ENCODE results near the gene ZNF496. TPM values are rescaled to one million over a fixed set of nuclear protein-coding genes. Genes with fewer than 3 reads are reported as not detected.

ZNF496 gene
- total and polyA plus RNA-seq, 9 of the 15 experiments (the other 6 are each of a cell fraction or from before 2014, with no cell fraction given): 4.3 to 54.0 (median 31.3) TPM

DNA sequence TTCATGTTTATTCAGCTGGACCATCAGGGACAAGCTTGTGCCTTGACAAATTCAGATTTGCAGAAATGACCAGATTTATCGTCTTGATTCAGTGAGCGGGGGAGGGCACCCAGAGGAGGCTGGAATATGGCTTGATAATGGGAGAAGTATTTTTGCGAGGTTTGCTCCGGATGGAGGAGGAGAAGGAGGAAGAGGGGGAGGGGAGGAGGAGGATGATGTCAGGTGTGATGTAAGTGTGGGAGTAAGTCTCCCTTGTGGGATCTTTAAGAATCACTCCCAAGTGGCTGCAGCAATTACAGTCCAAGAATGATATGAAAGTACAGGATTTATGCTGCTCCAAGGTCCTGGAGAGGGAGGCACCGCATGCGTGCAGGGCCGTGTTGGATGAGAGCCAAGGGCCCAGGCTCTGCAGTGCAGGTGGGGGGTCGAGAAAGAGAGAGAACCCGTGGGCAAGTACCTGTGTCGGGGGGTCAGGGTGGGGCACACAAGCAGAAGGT lies 5.6 kb upstream of the ZNF496 start (continued):
- TF ChIP-seq THRB (CRISPR knock-in tag; conservative IDR thresholded peaks at IDR 0.05) (peak; percentile 67; the same call in 1 of the 2 replicates), E2F4 (CRISPR knock-in tag; IDR thresholded peaks at IDR 0.05; ENCODE audit: low read depth) (no peak), HMBOX1 (IDR thresholded peaks at IDR 0.05) (no peak), DDX20 (tag; IDR thresholded peaks at IDR 0.05; ENCODE audit: low read depth) (no peak), DNMT1 (IDR thresholded peaks at IDR 0.05) (no peak), CREB5 (CRISPR knock-in tag; IDR thresholded peaks at IDR 0.05) (no peak), ZEB2 (IDR thresholded peaks at IDR 0.05) (peak; percentile 72; the same call in 1 of the 2 replicates), FOXP4 (CRISPR knock-in tag; IDR thresholded peaks at IDR 0.05; ENCODE audit: borderline replicate concordance) (no peak), FOXJ2 (tag; IDR thresholded peaks at IDR 0.05) (no peak), ZBTB8A (IDR thresholded peaks at IDR 0.05; ENCODE audit: partially characterized antibody) (no peak), ZNF232 (CRISPR knock-in tag; IDR thresholded peaks at IDR 0.05) (no peak), NCOA2 (IDR thresholded peaks at IDR 0.05; ENCODE audit: partially characterized antibody in 2 of 2) (no peak)
